GM12892 (cell line): ENCODE results near the gene KLHL3.

Experiments used
- POLR2A ChIP-seq: IDR thresholded peaks from 2 replicates; pipeline ENCODE4 v1.6.1; 2011; ENCODE audit warnings: low read depth, low read length, control low read depth
- POLR2AphosphoS5 ChIP-seq: IDR thresholded peaks from 2 replicates; pipeline ENCODE4 v1.6.1; 2011; ENCODE audit warnings: low read depth, low read length, control low read depth
- TAF1 ChIP-seq: IDR thresholded peaks from 2 replicates; pipeline ENCODE4 v1.6.1; 2011; ENCODE audit warnings: low read depth, mild to moderate bottlenecking, control low read depth, low read length, borderline replicate concordance

GRCh38 chr5:137754188-137754960, 18.5 kb upstream of the KLHL3 start, which contains the start of gene HNRNPA0:
- TF ChIP-seq TAF1 = peak; percentile 98
- TF ChIP-seq POLR2AphosphoS5 = peak; percentile 97
- peak; percentile 95 for TF ChIP-seq POLR2A
